Measurements from ENCODE around the gene RGS7. TPM values are rescaled to one million over a fixed set of nuclear protein-coding genes. Genes with fewer than 3 reads are reported as not detected.

RGS7 gene
- total RNA-seq, 2 donors from 2014 or later: 0.26 to 0.99 TPM

- Histone ChIP-seq H3K27ac (no peak overlapping the region), H3K27me3 (no peaks in the 10 kb centered on the region), H3K36me3 (replicated peaks in 1 of 2; ENCODE audit: insufficient read depth in 1 of 2, low read depth in 2 of 2) (no peaks in the 10 kb centered on the region), H3K9me3 (no peaks in the 10 kb centered on the region), H3K4me3 (no peak overlapping the region), H3K4me1 (no peaks in the 10 kb centered on the region)
- intact Hi-C loops (cut with DNase I): no loop called here
- ATAC-seq (no peak), DNase-seq (no peak)
- no peak for TF ChIP-seq POLR2A (IDR thresholded peaks at IDR 0.05)
- no peak for TF ChIP-seq CTCF (IDR thresholded peaks at IDR 0.05)
- WGBS, 2 donors: 62 to 64% methylated on average over 2 of the region's 2 CpGs
Measured at GRCh38 chr1:241325456-241325855, 31.5 kb downstream of the RGS7 start.

GRCh38 chr1:241323514-241324195, 33.4 kb downstream of the RGS7 start:
- 31 to 39% methylated on average over 9 of the region's 9 CpGs for WGBS, 2 donors
- TF ChIP-seq CTCF (IDR thresholded peaks at IDR 0.05) (no peak), POLR2A (IDR thresholded peaks at IDR 0.05) (no peak)
- no peak overlapping the region for H3K4me3 ChIP-seq
- no peak overlapping the region for H3K27ac ChIP-seq
- DNase-seq: peak in 2 of 4 donors; percentile 2 to 15
- no peaks in the 10 kb centered on the region for H3K27me3 ChIP-seq
- no peak for ATAC-seq
- no peaks in the 10 kb centered on the region for H3K4me1 ChIP-seq
- H3K9me3 ChIP-seq: no peaks in the 10 kb centered on the region
- H3K36me3 ChIP-seq (replicated peaks in 1 of 2; ENCODE audit: insufficient read depth in 1 of 2, low read depth in 2 of 2): no peaks in the 10 kb centered on the region
- intact Hi-C loops (cut with DNase I): no loop called here

GRCh38 chr1:241317676-241318075, 39.3 kb downstream of the RGS7 start:
- Histone ChIP-seq H3K36me3 (replicated peaks in 1 of 2; ENCODE audit: insufficient read depth in 1 of 2, low read depth in 2 of 2) (no peaks in the 10 kb centered on the region), H3K9me3 (no peaks in the 10 kb centered on the region), H3K27me3 (no peaks in the 10 kb centered on the region), H3K27ac (no peak overlapping the region), H3K4me3 (no peak overlapping the region), H3K4me1 (no peaks in the 10 kb centered on the region)
- 47 to 48% methylated on average over 2 of the region's 2 CpGs for WGBS, 2 donors
- no peak for ATAC-seq
- DNase-seq: no peak
- intact Hi-C loops (cut with DNase I): no loop called here
- no peak for TF ChIP-seq CTCF (IDR thresholded peaks at IDR 0.05)
- TF ChIP-seq POLR2A (IDR thresholded peaks at IDR 0.05): no peak

- 45 to 58% methylated on average over 3 of the region's 3 CpGs for WGBS, 2 donors
- H3K4me1 ChIP-seq: no peaks in the 10 kb centered on the region
- H3K27ac ChIP-seq: no peak overlapping the region
- H3K9me3 ChIP-seq: no peaks in the 10 kb centered on the region
- H3K27me3 ChIP-seq: no peaks in the 10 kb centered on the region
- TF ChIP-seq CTCF (IDR thresholded peaks at IDR 0.05) (no peak), POLR2A (IDR thresholded peaks at IDR 0.05) (no peak)
- no peaks in the 10 kb centered on the region for H3K36me3 ChIP-seq (replicated peaks in 1 of 2; ENCODE audit: insufficient read depth in 1 of 2, low read depth in 2 of 2)
- ATAC-seq (no peak), DNase-seq (no peak)
- H3K4me3 ChIP-seq: no peak overlapping the region
- intact Hi-C loops (cut with DNase I): no loop called here
Measured at GRCh38 chr1:241316372-241316771, 40.6 kb downstream of the RGS7 start.

All from body of pancreas (tissue), 4 donors.